Stimulated activated CD4-positive, alpha-beta T cell treated with anti-CD3 and anti-CD28 coated beads, Interleukin-1b, Interleukin-23, amount 100 ng/mL, for 4 hours (primary cell): ENCODE measurements around the gene PID1.
"Not testable (repeated sequence)": the region's sequence is repeated elsewhere in the genome, so short reads cannot be mapped to it uniquely, and the experiment has no call there.

Source experiments
- DNase-seq, 2 donors: peaks; one replicate each; pipeline ENCODE4 v3.0.0-alpha.2; 2020; ENCODE audit warnings: low read depth in 2 of 2

PID1 gene

DNA sequence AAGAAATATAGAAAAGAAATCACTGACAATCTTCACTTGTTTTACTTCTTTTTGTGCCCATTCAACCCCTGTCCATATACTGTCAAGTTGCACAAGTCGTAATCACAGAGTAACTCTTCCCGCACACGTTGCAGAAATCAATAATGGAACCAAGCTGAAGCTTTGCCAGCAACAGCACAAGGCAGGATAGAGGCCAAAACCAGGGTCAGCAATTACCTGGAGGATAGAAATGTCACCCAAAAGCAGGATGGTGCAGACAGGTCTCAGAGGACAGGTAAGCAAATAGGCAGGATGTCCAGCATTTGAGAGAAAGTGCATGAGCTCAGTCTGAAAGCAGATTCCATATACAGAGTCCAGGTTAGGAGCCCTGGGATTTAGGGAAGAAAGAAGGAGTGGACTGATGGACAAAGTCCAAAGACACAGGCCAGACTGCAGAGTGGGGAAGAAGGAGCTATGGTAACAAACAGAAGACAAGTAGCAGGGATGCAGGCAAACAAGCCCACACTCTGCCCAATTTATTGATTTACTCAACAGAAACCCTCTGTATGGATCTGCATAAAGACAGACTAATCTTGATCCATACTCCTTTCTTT is 52.7 kb downstream of the PID1 start:
- no peak for DNase-seq

DNA sequence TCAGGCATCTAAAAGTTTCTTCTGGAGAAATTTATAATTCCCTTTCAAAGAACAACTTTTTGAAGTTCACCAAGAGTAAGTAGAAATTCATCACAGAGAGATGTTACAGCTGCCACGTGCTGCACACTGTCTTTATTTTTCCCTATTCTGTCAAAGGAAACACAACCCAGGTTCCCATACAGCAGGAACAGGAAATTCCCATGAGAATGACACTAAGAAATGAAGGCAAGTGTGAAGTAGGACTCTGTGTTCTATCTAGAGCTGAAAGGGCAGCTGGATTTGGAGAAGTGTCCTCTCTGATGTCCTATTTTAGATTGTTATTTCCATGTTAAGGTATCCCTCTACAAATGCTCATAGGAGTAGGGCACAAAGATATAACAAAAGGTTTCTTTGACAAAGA is 58.8 kb downstream of the PID1 start:
- no peak for DNase-seq

DNA sequence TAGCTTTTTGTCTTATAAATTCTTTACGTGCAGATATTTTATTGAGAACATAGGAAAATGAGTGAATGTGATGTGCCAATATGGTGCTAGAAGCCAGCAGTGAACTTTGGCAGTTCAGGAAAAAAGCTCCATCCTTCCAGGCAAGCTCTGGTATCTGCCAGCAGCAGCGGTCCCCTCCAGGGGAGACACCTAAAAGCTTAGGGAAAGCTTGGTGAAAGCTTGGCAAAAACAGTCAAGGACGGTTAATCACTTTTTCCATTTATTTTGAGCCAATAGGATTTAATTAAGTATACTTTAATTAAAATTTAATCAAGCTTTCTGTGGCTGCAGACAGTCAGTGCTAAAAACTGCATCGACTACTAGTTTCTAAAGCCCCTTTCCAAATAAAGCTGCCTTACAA is 60.4 kb downstream of the PID1 start:
- DNase-seq, result no peak

DNA sequence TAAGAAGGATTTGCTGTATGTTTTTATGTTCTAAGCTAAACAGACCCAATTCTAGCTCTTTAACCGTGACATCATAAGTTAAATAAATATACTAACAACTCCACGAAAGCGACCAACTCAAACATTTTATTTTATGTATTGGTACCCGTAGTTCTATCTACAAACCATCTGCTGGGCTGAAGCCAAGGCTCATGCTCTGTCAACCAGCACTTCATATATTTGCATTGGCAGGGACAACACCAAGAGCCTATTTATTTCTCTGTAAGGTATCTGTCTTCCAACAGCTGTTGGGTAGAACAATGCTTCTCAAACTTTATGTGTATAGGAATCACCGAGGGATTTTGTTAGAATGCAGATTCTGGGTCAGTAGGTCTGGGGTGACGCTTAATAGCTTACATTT is 64.5 kb downstream of the PID1 start:
- DNase-seq, result no peak

DNA sequence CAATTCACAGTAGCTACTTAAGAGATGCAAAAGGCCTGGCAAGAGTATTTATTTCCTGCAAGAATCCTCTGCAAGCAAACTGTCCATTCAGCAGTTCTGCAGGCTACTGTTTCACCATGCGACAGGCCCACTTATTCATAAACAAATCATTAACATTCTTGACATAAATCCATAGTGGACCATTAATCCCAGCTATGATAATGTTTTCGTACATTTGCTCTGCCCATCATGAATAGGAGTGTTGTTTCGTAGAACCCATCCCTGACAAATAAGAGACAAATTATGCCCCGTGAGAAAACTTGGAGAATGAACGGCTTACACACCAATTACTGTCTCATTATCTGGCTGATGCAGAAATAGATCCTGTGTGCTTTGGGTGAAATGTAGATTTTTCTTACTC is 65.4 kb downstream of the PID1 start:
- no peak for DNase-seq

DNA sequence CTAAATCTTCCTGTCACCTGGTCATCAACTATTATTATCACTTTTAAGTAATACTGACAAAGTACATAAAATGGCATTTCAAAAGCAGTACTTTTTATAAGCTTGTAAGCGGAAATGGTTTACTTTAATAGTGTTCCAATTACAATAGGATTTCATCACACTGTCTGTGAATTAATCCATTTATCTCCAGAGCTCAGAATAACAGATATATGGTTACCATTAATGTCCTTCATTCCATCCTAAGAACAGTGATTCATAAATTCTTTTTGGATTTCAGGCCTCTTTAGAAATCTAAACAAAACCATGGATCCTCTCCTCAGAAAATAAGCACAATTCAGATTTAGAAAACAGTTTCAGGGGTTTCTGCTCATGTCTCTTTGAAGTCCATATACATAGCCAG is 68.4 kb downstream of the PID1 start:
- no peak for DNase-seq

DNA sequence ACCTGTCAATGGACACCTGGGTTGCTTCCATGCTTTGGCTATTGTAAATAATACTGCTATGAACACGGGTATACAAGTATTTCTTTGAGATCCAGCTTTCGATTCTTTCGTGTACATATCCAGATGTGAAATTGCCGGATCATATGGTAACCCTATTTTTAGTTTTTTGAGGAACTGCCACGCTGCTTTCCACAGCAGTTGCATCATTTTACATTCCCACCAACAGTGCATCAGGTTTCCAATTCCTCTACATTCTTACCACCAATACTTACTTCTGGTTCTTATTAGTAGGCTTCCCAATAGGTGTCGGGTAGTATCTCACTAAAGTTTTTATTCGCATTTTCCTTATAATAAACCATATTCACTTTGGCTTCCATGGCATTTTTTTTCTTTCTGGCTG is 69.6 kb downstream of the PID1 start:
- DNase-seq, result no peak

DNA sequence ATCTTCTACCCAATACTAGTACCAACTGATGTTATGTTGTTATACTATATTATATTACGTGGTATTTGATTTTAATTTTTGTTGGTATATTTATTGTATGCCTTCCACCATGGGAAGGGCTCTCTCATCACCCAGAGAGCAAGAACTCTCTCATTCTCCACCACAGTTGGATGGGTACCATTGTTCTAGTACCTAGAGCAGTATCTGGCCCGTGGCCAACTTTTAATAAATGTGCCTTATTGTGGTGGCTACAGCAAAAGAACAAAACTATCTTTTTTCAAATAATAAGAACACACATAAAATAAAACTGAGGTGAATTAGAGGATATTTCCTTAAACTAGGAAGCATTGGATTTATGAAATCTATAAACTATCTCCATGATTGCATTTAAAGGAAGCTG is 71.8 kb downstream of the PID1 start:
- DNase-seq, result no peak

DNA sequence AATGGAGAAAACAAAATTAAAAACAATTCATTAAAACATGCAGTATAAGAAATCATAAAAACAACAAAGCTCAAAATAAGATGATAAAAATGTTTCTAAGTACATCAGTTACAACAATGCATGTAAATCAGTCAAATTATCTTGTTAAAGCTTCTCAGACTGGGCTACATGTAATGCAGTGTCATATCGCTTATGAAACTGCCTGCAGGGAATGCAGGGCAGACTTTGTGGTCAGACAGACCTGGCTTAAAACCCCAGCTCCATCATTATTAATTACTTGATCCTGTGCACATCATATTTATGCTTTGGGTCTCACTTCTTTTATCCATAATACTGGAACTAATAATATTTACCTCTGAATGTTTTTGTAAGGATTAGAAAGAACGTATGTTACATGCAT is 74.6 kb downstream of the PID1 start:
- no peak for DNase-seq

DNA sequence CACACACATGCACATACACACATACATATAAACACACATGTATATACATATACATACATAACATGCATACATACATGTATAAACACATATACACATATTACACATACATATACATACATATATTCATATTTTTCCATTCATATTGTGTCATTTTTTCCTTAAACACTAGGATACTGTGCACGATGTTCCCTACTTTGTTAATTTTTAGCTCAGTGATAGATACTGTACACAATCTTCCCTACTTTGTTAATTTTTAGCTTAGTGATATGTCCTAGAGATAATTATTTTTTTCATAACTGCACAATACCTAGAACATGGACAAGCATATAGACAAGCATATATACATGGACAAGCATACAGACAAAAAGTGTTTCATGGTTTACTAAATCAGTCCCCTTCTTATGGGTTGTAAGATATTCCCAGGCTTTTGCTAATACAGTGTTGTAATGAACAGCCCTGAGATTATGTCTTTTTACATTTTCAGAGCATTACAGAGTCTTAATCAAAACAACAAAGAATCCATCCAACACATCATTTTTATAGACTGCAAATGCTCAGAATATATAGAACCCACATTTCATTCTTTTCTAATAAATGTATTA is 75.6 kb downstream of the PID1 start:
- no peak for DNase-seq

DNA sequence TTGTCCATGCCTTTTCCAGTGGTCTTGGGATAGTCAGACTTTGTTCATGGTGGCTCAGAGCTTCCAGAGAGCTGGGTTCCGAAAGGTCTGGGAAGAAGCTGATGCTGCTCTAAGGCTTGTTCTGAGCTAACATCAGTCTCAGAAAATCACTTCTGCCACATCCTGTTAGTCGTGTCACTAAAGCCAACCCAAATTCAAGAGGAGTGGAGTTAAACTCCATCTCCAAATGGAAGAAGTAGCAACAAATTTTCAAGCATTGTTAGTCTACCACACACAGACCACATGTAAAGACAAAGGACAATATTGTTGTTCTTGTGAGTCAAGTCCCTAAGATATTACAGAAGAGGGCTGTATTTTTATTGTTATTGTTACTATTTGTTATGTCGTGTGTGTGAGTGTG is 77.8 kb downstream of the PID1 start:
- no peak for DNase-seq

DNA sequence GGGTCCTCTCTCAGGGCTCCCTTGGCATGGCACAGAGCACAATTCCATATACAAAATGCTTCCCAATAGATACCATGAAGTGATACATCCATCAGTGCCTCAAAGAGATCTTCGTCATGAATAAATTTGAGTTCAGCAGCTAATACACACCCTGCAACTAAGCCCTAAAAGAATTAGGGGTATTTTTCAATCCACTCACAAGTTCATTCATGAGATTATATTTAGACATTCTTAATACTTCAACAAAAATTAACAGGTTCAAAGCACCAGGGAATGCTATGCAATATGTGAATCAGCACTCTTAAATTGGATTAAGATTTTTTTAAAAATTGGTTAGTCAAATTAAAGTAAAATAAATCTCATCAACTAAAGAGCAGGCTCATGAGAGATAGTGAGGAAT is 79.7 kb downstream of the PID1 start:
- DNase-seq, result no peak

DNA sequence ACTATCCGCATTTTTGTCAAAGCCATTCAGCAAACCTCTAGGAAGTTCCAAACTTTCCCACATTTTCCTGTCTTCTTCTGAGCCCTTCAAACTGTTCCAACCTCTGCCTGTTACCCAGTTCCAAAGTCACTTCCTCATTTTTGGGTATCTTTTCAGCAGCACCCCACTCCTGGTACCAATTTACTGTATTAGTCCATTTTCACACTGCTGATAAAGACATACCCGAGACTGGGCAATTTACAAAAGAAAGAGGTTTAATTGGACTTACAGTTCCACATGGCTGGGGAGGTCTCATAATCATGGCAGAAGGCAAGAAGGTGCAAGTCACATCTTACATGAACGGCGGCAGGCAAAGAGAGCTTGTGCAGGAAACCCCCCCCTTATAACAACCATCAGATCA is 84.0 kb downstream of the PID1 start:
- not testable (repeated sequence) for DNase-seq

DNA sequence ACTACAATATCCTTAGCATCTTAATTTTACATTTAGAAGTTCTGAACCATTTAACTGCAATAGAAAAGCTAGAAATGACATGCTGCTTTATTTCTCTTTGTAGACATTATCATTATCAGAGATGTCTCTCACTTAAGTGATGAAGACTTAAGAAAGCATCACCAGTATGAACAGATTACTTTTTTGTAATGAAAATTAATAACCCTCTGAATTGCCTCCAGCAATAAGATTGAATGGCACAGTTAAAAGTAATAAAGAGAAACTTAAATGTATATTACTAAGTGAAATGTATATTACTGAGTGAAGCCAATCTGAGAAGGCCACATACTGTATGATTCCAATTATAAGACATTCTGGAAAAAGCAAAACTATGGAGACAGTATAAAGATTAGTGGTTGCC is 89.4 kb downstream of the PID1 start:
- DNase-seq, result no peak

DNA sequence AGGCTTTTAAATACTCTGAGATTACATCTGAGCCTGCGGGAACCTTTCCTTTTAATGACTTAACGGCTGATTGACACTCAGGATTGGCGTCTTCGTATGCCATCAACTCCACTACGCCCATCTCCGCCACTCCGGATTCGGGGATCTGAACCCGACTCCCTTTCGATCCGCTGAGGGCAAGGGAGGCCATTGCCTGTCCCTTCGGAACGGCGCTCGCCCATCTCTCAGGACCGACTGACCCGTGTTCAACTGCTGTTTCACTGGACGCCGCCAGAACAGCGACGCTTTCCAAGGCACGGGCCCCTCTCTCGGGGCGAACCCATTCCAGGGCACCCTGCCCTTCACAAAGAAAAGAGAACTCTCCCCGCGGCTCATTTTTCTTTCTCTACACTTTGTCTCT is 90.4 kb downstream of the PID1 start:
- DNase-seq, result no peak

DNA sequence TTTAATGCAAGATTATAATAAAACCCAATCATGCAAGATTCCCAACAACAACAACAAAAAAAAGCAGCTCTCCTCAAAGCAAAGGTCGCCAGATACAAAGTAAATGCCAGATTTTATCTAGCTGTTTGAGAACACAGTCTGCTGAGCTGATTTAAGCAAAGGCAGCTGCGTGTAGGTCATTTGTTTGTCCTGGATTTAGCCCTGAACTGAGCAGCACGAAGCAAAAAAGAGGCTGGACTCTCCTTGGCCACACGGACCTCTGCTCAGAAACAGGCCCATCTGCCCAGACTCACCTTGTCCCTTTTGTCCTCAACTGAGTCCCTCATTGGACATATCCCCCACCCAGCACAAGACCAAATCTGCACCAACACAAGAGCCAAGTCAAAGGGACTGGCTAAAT is 91.5 kb downstream of the PID1 start:
- no peak for DNase-seq

DNA sequence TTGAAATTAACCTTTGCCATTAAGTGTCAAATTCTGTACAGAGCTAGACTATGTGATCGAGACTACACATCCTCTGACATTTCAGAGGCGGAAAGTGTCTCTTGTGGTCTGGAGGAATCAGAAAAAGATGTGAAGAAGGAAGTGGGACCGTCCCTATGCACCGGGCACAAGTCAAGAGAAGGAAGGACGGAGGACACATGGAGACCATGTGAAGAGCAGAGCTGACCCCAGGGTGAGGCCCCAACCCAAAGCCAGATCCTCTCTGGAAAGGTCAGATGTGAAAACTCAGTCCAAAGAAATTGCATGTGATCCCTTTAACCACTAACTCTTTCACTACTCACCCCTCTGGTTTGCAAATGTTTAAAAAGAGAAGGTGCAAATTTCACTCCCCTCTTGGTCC is 92.4 kb downstream of the PID1 start:
- DNase-seq, result no peak

DNA sequence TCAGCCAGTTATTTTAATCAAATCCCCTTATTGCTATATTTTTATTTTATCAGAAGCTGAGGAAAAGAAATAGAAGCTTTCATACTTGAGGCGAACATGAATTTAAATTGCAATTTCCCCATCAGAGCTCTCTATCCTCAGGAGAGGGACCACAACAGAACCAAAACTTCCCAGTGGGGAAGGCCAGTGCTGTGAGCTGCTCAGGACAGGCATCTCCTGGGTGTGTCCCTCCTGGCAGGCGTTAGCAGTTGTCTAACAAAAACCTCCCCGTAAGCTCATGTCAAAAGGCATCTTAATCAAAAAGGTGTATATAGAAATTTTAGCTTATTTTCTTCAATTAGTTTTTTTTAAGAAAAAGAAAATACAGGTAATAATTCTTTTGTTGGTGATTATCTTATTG is 93.0 kb downstream of the PID1 start:
- no peak for DNase-seq

DNA sequence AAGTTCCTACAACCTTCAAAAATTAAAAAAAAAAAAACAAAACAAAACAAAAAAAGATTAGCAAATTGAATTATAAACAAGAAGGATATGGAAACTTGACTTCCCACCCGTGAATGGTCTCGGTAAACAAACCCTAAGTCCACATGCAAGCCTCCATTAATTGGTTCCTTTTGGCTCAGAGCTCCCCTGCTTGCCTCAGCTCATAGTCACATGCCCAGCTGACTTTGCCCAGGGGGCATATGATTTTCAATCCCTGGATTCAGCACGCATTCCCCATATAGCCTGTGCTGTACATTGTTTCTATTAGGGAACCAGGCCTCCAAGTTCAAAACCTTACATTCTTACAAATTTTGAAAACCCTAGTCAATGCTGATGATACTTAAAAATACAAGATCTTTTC is 95.0 kb downstream of the PID1 start:
- no peak for DNase-seq

DNA sequence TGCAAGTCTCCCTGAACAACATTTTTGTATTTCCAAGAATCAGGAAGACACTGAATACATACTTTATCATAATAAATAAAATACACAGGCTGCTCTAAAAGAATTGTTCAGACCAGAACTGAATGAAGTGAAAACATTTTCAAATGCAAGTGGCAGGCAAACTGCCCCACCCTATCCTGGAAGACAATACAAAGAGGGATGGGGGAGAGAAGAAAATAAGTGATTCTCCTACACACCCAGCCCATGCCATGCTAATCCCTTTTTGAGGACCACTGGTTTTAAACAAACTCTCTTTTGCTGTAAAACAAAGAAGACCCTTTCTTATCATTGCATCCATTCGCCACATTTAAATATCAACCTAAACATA is 95.6 kb downstream of the PID1 start:
- DNase-seq, result no peak

DNA sequence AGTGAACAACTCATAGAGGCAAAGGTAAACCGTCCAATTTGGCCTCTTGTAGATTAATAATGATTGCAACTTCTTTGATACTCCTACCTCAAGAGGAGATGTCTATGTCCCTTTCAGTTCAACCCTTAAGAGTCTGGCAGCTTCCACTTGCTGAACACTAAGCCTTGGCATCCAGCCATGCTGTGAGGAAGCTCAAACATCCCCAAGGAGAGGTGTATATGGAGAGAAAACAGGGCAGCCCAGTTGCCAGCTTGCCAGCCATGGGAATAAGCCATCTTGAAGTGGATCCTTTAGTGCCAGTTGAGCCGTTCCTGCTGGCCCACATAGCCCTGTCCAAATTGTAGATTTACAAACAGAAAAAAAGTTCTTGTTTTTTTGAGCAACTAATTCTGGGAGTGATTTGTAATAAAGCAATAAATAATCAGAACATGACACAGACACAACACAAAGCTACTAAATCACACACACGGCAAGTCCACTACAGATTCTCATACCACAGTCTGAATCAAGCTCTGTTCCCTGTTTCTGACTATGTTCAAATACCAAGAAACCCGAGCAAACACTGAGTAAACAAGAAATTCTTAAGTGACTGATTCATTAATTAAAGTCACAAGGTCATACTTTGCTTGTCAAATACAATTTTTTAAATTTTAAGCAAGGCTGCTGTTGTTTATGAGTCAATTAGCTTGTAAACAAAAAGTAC is 96.1 kb downstream of the PID1 start:
- DNase-seq, result no peak

DNA sequence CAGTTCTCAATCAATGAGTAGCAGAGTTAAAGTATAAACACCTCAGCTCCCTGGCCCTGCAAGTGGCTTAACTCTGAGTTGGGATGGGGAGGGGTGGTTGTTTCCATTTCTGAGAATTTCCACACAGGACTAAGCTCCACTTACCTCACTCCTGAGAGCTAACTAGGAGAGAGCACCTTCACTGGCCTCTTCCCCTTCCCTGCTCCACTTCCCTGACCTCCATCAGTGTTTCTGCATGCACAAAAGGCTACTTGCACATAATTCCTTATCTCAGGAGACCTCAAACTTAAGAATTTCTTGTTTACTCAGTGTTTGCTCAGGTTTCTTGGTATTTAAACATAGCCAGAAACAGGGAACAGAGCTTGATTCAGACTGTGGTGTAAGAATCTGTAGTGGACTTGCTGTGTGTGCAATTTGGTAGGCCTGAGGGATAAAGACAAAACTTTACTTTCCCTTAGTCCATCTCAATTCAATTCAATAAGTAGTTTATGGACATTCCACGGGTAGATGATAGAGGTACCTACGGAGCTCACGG is 97.2 kb downstream of the PID1 start:
- DNase-seq, result no peak

DNA sequence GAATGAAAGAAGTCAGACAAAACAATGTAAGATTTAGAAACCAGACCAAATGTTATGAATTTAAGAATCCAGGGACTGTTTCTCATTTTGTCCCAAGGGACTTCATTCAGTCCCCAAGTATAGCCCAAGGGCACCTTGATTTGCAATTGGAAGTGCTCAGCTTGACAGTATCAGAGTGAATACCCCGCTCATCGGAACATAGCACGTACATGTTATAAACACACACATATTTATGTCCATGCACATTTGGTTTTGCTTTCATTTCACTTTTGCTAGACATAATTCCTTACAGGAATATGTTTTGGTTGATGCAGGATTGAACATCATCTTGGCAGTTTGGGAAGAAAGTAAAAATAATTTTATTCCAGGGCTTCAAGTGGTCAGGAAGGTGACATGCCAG is 100.2 kb downstream of the PID1 start:
- no peak for DNase-seq

DNA sequence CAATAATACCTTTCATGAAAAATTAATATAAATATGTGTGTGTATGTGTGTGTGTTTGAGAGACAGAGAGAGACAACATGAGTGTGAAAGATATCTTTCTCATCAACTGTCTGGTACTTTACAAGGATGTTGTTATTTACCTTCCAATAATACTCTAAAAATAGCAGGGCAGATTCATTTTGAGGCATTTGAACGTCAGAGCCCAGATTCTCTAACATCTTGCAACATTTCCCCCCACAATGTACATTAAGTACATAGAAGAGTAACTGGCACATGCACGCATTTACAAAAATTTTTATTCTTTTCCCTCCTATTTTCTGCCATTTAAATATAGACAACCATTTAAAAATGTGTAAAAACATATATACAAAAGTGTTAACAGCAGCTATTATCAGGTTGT is 100.9 kb downstream of the PID1 start:
- no peak for DNase-seq
